ENCODE results near the gene TTLL9. TPM values are rescaled to one million over a fixed set of nuclear protein-coding genes. Genes with fewer than 3 reads are reported as not detected.
"Not testable (repeated sequence)": the region's sequence is repeated elsewhere in the genome, so short reads cannot be mapped to it uniquely, and the experiment has no call there.

TTLL9 gene
- polyA plus RNA-seq, 1 experiment = 0.11 TPM

- ChIA-PET POLR2A (interaction anchor here (0.6 kb wide), 1 partner anchor 25 kb away, joined by 3 read pairs; no protein-coding TSS in a partner anchor), CTCF (no interaction called here)
- Histone ChIP-seq H3K4me3 (ENCODE audit: low read depth, low read length) (no peak overlapping the region), H3K27me3 (ENCODE audit: control insufficient read depth, insufficient read depth, low read length) (peaks cover 13% of the 10 kb centered on the region), H3K36me3 (ENCODE audit: control insufficient read depth, insufficient read depth, low read length) (no peaks in the 10 kb centered on the region)
- TF ChIP-seq CTCF (IDR thresholded peaks at IDR 0.05; ENCODE audit: insufficient read depth, low read depth, low read length) = no peak
- DNase-seq (ENCODE audit: low read depth) = no peak
These were observed 45.3 kb downstream of the TTLL9 start for GRCh38 chr20:31915491-31916280.

- ChIA-PET POLR2A (no interaction called here), CTCF (interaction anchor here (0.6 kb wide), 1 partner anchor 70 kb away, joined by 4 read pairs; no protein-coding TSS in a partner anchor)
- Histone ChIP-seq H3K4me3 (ENCODE audit: low read depth, low read length) (no peak overlapping the region), H3K36me3 (ENCODE audit: control insufficient read depth, insufficient read depth, low read length) (no peaks in the 10 kb centered on the region), H3K27me3 (ENCODE audit: control insufficient read depth, insufficient read depth, low read length) (peaks cover 13% of the 10 kb centered on the region)
- no peak for DNase-seq (ENCODE audit: low read depth)
- no peak for TF ChIP-seq CTCF (IDR thresholded peaks at IDR 0.05; ENCODE audit: insufficient read depth, low read depth, low read length)
These were observed 46.3 kb downstream of the TTLL9 start for GRCh38 chr20:31916708-31917107.

GRCh38 chr20:31917962-31918412 is 47.6 kb downstream of the TTLL9 start:
- CTCF ChIA-PET; POLR2A ChIA-PET; DNase-seq (ENCODE audit: low read depth); H3K36me3 ChIP-seq (ENCODE audit: control insufficient read depth, insufficient read depth, low read length); H3K4me3 ChIP-seq (ENCODE audit: low read depth, low read length): not testable (repeated sequence)
- H3K27me3 ChIP-seq (ENCODE audit: control insufficient read depth, insufficient read depth, low read length) = peaks cover 14% of the 10 kb centered on the region

GRCh38 chr20:31918466-31919105 is 48.2 kb downstream of the TTLL9 start:
- Histone ChIP-seq H3K4me3 (ENCODE audit: low read depth, low read length) (no peak overlapping the region), H3K36me3 (ENCODE audit: control insufficient read depth, insufficient read depth, low read length) (no peaks in the 10 kb centered on the region), H3K27me3 (ENCODE audit: control insufficient read depth, insufficient read depth, low read length) (peaks cover 14% of the 10 kb centered on the region)
- POLR2A ChIA-PET = no interaction called here
- TF ChIP-seq CTCF (IDR thresholded peaks at IDR 0.05; ENCODE audit: insufficient read depth, low read depth, low read length) = no peak
- no peak for DNase-seq (ENCODE audit: low read depth)
- CTCF ChIA-PET = interaction anchor here (1.2 to 1.3 kb wide), 2 partner anchors 9 to 27 kb away, joined by 4 to 5 read pairs; no protein-coding TSS in a partner anchor

- no peak for DNase-seq (ENCODE audit: low read depth)
- H3K27me3 ChIP-seq (ENCODE audit: control insufficient read depth, insufficient read depth, low read length) = peaks cover 13% of the 10 kb centered on the region
- H3K36me3 ChIP-seq (ENCODE audit: control insufficient read depth, insufficient read depth, low read length) = no peaks in the 10 kb centered on the region
- no peak overlapping the region for H3K4me3 ChIP-seq (ENCODE audit: low read depth, low read length)
- CTCF ChIA-PET = interaction anchor here (0.6 to 1.3 kb wide), 3 partner anchors 8 to 28 kb away, joined by 3 to 5 read pairs (median 4); no protein-coding TSS in a partner anchor
- no peak for TF ChIP-seq CTCF (IDR thresholded peaks at IDR 0.05; ENCODE audit: insufficient read depth, low read depth, low read length)
- POLR2A ChIA-PET = no interaction called here
These were observed 49.1 kb downstream of the TTLL9 start for GRCh38 chr20:31919410-31920155.

All from BJ (cell line).